NCI-H1417 (cell line): ENCODE measurements around the gene CTNNBIP1.

ENCODE experiments used
- DNase-seq, 3 experiments: peaks; one replicate each; lab custom pipeline; 2025; lab: John Stamatoyannopoulos, UW

The CTNNBIP1 gene

GRCh38 chr1:9805006-9805508, 105.0 kb downstream of the CTNNBIP1 start:
- DNase-seq = peak in 2 of 3 experiments; percentile 33 to 49

- DNase-seq = peak in 1 of 3 experiments; percentile 33
These were observed 106.8 kb downstream of the CTNNBIP1 start for GRCh38 chr1:9803003-9803918.

GRCh38 chr1:9801909-9802308, 108.2 kb downstream of the CTNNBIP1 start:
- DNase-seq = no peak
